LNCaP clone FGC (cell line): ENCODE measurements around the gene TSPAN4.

Experiments used
- DNase-seq: peaks from one replicate; pipeline ENCODE4 v3.0.0-alpha.2; 2011; ENCODE audit warnings: low read depth
- H3K4me3 ChIP-seq: 2 replicates; pipeline ENCODE4 v1.5.1; 2011; ENCODE audit warnings: mild to moderate bottlenecking, low read depth, low read length, control low read depth
- TF ChIP-seq, protein P1 (sequence below): IDR thresholded peaks from 2 replicates; pipeline ENCODE4 v1.5.1; 2012; ENCODE audit warnings: mild to moderate bottlenecking; ENCODE audit not compliant: control insufficient read depth, insufficient read depth; ENCODE audit errors: extremely low read depth

The TSPAN4 gene

DNA sequence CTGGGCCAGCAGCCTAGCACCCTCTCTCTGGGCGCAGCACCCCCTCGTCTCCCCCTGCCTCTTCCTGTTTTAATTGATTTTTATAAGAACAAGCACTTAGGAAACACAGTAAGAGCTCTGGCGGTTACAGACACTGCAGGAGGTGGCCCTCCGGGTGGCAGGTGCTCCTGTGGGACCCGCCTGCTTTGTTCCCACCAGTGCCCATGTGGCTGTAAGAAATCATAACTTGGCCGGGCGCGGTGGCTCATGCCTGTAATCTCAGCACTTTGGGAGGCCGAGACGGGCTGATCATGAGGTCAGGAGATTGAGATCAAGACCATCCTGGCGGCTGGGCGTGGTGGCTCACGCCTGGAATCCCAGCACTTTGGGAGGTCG is 18.4 kb downstream of the TSPAN4 start:
- H3K4me3 ChIP-seq: no peak overlapping the region
- no peak for DNase-seq
- TF ChIP-seq, protein P1, sequence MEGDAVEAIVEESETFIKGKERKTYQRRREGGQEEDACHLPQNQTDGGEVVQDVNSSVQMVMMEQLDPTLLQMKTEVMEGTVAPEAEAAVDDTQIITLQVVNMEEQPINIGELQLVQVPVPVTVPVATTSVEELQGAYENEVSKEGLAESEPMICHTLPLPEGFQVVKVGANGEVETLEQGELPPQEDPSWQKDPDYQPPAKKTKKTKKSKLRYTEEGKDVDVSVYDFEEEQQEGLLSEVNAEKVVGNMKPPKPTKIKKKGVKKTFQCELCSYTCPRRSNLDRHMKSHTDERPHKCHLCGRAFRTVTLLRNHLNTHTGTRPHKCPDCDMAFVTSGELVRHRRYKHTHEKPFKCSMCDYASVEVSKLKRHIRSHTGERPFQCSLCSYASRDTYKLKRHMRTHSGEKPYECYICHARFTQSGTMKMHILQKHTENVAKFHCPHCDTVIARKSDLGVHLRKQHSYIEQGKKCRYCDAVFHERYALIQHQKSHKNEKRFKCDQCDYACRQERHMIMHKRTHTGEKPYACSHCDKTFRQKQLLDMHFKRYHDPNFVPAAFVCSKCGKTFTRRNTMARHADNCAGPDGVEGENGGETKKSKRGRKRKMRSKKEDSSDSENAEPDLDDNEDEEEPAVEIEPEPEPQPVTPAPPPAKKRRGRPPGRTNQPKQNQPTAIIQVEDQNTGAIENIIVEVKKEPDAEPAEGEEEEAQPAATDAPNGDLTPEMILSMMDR: no peak

DNA sequence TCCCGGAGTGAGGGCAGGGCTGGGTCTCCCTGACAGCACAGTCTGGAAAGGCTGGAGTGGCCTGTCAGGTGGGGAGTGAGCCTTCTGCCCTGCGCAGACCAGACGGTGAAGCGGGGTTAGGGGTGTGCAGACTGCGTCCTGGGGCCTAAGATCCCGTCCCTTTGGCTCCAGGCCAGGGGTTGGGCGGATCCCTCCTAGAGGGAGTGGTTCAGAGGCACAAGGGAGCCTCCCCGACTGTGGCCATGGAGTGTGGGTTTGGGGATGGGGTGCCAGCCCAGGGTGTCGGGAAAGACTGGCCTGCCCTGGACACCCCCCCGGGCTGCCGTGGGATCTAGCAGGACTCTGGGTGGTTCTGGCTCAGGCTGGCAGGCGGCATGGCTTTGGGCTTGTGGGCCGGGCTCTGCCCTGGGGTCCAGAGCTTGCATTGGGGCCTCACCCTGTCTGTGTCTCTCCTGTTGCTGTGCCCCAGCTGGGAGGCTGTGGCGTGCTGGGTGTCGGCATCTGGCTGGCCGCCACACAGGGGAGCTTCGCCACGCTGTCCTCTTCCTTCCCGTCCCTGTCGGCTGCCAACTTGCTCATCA is 19.5 kb downstream of the TSPAN4 start:
- H3K4me3 ChIP-seq: no peak overlapping the region
- no peak for DNase-seq
- TF ChIP-seq, protein P1: no peak

DNA sequence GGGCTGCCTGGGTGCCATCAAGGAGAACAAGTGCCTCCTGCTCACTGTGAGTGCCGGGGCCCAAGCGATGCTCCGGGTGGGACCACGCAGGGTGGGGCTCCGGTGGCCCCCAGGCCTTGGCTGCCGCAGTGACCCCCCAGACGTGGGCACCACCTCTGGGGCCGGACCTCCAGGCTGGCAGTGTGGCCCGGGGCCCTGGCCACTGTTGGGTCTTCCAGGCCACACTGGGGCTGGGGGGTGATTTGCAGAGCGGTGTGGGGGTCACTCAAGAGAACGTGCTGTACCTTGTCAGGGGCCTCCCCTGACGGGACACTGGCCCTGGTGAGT is 20.0 kb downstream of the TSPAN4 start:
- DNase-seq: no peak
- H3K4me3 ChIP-seq: no peak overlapping the region
- TF ChIP-seq, protein P1: no peak

DNA sequence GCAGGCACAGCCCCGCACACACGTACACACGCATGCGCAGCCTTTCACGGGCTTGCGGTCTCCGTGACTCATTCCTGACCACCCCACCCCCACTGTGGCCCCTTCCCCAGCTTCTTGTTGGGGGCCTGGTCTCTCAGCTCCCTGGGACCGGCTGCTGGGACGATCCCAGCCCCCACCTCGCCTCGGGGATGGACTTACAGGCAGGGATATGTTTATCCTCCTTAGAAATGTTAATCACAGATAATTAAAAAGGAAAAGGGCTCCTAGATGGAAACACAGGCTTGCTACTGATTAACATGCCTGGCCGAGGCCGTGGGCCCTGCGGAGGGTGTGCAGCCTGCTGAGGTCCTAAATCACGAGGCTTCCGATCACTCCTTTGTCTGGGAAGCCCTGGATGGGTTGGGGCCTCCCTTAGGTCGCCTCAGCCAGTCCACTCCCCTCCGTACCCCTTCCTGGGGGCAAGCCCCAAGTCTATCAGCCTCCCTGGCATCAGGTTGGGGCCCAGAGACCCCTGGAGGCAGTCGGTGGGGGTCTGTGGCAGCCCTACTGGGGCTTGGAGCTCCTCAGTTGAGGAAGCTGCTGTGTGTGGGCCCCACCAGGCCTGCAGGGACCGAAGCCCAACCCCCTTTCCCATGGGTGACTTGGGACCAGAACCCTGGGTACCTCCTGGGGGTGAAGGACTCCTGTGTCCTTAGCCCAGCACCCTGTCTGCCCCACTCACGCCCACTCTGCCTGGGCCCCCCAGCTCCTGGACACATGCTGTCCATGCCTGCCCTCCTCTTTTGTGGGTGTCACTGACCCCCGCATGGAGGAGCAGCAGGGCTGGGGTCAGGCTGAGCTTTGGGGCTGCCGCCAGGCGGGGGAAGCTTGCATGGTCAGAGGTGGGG is 20.6 kb downstream of the TSPAN4 start:
- H3K4me3 ChIP-seq: no peak overlapping the region
- TF ChIP-seq, protein P1: no peak
- no peak for DNase-seq

DNA sequence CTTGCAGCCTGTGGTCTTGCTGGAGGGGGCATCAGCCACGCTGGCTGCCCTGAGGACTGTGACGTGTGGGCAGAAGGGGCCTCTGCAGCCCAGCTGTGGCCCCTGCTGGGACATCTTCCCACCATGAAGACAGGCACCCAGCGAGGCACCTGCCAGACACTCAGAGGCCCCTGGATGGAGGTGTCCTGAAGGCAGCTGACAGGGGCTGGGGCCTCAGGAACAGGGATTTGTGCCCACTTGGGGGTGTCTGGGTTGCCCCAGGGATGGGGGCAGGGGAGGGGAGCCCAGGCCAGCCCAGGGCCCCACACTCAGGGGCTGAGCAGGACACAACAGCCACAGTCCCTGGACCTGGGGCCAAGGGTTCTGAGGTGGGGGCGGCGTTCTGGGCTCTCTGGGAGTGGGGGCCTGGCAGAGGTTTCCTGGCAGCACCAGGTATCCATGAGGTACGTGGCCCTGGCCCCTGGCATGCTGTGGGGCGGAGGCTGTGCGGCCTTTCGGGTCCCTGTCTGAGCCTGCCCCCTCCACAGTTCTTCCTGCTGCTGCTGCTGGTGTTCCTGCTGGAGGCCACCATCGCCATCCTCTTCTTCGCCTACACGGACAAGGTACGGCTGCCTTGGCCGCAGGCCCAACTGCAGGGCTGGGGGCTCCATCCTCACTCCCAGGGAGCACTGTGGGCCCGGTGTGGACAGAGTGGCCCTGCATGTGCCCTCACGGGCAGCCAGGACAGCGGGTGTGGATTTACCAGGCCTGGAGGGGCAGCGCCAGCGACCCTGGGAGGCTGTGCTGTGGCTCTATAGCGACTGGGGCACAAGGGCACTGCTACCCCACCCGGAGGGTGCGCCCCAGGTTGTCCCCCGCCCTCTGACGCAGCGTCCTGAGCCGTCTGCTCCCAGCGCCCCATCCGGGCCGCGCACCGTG is 21.5 kb downstream of the TSPAN4 start:
- no peak for DNase-seq
- no peak overlapping the region for H3K4me3 ChIP-seq
- TF ChIP-seq, protein P1: no peak

DNA sequence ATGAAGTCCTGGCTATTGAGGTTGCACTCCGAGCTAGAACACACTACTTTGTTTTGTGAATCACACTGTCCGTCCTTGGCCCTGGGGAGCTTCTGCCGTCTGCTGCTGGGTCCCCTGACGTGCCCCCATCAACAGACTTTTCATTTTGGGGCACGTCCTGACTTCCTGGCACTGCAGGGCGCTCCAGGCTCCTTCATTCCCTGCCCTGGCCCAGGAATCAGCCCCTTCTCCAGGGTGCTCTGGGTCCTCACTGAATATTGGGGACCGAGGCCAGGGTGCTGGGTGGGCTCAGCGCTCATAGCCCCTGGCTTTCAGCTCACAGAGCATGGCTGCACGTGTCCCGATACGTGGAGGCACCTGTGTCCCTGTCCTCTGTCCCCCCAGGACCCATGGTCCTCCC is 22.2 kb downstream of the TSPAN4 start:
- no peak overlapping the region for H3K4me3 ChIP-seq
- TF ChIP-seq, protein P1: no peak
- no peak for DNase-seq
